NCI-H226 (cell line): ENCODE measurements around the gene ARHGAP18.

Experiments used
- DNase-seq: peaks from one replicate; pipeline ENCODE4 v3.0.0-alpha.2; 2015

The ARHGAP18 gene

GRCh38 chr6:129719692-129720091 lies 9.7 kb upstream of the ARHGAP18 start:
- no peak for DNase-seq

DNA sequence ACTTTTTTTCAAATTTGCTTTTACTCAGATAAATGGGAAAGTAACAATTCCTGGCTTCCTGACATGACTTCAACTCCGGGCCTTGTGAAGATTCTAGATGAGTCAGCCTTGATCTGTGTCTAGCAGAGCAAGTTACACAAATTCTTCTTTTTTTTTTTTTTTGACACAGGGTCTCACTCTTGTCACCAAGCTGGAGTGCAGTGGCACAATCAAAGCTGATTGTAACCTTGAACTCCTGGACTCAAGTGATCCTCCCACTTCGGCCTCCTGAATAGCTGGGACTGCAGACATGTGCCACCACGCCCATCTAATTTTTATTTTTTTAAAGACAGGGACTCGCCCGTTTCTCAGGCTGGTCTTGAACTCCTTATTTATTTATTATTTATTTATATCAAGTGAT lies 7.3 kb upstream of the ARHGAP18 start:
- DNase-seq: peak; percentile 24

GRCh38 chr6:129713806-129714333 lies 3.9 kb upstream of the ARHGAP18 start:
- DNase-seq: no peak

- DNase-seq: no peak
Observed at GRCh38 chr6:129711271-129711631, 1.3 kb upstream of the ARHGAP18 start.

DNA sequence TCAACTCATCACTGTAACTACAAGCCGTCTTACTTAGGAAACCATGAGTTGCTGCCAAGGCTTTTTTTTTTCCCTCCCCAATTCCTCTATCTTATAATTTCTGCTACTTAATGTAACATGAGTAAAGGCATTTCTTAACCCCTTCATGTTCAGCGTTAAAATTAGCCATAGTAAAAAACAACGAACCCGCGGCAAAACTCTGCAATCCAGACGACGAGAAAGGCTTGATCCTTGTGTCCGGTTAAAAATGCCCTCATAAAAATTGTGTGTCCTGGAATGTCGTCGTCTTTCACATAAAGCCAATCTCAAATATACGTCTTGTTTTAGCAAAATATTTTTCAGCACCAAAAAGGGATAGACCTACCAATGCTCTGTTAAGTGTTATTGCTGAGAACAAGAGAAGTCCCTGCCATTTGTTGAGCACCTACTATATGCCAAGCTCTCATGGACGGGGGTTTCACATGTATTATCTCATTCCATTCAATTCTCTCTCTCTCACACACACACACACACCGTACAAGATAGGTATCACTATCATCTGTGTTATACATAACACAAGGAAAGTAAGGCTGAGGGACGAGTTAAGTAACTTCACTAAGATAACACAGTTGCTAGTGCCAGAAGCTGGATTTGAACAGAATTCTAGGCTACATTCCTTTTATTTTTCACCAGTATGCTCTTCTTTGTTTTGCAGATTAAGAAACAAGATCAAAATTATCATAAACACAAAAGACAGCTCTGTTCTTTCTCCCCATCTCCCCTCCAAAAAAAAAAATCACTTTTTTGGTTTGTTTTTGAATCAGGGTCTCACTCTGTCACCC lies 683 bp upstream of the ARHGAP18 start:
- no peak for DNase-seq

GRCh38 chr6:129709196-129709768 lies 695 bp downstream of the ARHGAP18 start:
- peak; percentile 34 for DNase-seq

DNA sequence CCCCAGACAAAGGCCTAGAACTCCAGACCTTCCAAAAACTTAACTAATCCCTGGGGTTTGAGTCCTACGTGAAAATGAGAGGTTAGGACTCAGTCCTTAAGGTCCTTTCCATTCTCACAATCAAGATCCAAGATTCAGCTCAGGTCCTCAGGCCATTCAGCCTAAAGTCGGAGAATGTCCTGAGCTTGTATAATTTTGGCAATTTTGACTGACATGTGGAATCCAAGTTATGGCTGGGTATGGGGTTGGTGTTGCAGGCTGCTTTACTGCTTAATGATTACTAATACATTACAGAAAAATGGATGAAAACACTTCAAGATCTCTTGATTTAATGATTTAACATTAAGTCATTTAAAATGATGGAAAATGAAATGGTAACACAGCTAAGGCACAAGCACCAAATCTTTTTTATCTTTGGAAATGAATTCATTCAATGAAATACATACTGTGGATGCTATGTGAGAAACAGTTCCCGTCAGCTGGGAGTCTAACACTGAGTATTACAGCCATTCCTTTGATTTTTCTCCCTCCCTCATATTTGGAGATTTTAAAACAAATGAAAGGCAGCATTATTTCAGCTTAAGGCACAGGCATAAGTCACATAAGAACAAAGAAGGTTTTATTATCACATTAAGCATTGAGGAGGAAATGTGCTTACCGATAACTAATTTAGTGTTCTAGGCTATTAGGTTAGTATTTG lies 1.3 kb downstream of the ARHGAP18 start:
- DNase-seq: no peak

- DNase-seq: no peak
Observed at GRCh38 chr6:129707882-129708495, 2.0 kb downstream of the ARHGAP18 start.

- no peak for DNase-seq
Observed at GRCh38 chr6:129707028-129707427, 2.9 kb downstream of the ARHGAP18 start.

DNA sequence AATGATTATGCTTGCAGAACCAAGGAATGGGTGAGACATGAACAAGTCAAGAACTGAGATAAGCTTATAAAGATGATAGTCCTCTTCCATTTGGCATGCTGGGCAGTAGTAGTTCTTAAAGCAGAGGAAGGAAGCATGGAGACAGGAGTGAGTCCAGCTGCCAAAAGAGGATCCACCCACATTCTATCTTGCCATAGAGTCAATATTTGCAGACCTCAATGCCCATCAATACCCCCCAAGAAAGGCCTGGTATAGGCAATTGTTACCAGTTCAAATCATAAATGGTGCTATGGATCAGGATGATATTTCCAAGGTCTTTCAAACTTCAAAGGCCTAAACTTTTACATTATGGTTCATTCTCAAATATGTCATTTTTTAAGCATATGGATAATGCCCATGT lies 4.8 kb downstream of the ARHGAP18 start:
- no peak for DNase-seq

DNA sequence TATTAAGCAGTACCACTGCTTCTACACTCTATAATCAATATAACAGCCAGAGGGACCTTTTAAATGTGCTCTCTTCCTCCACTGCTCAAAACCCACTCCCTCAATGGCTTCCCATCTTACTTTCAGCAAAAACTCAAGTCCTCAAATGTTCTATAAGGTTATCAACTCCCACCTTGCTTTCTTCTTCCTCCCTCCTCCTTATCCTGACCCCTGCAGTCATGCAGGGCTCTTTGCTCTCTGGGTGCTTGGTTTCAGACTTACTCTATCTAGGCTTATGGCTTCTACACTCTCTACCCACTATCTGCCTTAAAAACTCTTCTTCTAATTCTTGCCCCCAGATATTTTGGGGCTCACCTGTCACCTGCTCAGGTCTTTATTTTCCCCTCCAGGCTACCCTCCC lies 5.3 kb downstream of the ARHGAP18 start:
- DNase-seq: no peak

DNA sequence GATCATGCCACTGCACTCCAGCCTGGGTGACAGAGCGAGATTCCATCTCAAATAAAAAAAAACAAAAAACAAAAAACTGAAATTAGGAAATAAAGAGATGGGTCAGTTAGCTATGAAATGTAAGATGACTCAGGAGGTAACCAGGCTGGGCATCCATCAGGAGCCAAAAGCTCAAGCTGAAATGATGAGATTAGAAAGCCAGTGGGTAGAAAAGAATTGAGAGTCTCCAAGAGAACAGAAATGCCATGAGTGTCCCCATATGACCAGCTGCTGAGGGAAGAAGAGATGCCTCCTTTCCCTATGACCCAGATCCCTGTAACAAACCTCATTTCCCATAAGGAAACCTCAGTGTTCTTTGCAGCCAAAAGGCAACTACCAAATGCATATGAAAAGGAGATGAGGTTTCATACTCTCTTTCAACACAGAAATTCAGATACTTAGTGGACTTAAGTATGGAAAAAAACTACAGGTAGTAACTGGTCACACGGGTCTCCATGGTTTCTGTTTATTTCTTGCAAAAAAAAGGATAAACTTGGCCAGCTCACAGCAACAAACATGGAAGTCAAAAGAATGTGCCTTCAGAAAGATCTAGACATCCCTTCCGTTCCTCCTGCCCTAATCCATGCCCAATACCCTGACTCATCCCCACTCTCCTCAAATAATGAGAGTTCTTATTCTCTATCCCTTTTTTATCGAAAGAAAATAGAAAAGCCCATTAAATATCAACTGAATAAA lies 8.1 kb downstream of the ARHGAP18 start:
- DNase-seq: peak; percentile 45

GRCh38 chr6:129700666-129701065 lies 9.3 kb downstream of the ARHGAP18 start:
- DNase-seq: no peak

DNA sequence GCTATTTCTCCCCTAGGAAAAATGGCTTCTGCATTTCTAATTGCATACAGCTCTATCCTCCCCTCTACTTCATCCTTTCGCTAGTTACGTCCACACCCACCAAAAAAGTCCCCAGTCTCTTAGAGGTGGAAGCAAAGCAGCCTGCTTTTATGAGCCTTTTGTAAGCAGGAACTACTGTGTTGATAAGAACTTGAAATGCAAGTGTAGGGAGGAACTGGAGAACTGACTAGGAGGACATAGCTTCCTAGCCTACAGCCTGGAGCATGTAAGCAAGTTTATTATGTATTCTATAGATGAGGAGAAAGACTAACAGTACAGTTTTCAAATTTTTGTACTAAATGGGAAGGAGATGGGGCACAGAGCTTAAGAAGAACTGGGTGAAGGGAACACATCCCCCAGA lies 10.3 kb downstream of the ARHGAP18 start:
- peak; percentile 35 for DNase-seq

DNA sequence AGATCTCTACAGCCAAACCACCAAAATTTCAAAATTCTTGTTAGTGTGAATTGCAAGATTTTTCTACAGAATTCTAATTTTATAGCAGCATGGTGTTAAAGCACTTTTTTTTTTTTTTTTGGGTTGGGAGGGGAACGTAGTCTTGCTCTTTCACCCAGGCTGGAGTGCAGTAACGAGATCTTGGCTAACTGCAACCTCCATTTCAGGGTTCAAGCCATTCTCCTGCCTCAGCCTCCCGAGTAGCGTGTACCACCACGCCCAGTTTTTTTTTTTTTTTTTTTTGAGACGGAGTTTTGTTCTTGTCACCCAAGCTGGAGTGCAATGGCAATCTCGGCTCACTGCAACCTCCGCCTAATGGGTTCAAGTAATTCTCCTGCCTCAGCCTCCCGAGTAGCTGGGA lies 11.5 kb downstream of the ARHGAP18 start:
- DNase-seq: no peak

GRCh38 chr6:129697788-129698187 lies 12.2 kb downstream of the ARHGAP18 start:
- DNase-seq: no peak

DNA sequence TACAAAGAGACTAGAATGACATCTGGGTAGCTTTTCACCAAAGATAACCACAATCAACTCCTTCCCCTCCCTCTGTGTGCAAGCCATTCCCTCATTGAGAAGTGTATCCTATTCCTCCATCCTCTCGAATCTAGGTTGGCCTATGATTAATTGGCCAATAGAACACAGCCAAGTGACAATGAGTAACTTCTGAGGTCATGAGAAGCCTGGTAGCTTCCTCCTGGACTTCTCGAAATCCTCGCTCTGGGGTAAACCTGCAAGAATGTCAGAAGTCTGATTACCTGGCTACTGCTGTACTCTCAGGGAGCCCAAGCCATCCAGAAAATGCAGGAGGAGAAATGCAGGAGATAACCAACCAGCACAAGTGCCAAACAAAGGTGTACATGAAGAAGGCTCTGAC lies 13.1 kb downstream of the ARHGAP18 start:
- no peak for DNase-seq

DNA sequence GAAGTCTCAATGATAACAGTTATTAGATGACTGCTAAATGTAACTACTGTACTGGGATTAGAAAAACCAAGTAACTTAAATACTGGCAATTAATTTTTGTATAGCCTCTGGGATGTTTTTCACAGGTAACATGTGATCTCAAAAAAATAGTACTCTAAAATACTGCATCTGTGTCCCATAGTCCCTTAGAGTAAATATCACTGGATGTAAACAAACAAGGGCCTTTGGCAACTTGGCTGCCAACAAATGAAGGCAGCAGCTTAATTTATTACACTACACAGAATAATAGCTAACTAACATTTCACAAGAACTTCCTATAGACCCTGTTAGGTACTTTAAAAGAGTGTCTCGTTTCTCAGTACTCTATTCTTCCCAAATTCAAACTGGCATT lies 14.0 kb downstream of the ARHGAP18 start:
- no peak for DNase-seq

DNA sequence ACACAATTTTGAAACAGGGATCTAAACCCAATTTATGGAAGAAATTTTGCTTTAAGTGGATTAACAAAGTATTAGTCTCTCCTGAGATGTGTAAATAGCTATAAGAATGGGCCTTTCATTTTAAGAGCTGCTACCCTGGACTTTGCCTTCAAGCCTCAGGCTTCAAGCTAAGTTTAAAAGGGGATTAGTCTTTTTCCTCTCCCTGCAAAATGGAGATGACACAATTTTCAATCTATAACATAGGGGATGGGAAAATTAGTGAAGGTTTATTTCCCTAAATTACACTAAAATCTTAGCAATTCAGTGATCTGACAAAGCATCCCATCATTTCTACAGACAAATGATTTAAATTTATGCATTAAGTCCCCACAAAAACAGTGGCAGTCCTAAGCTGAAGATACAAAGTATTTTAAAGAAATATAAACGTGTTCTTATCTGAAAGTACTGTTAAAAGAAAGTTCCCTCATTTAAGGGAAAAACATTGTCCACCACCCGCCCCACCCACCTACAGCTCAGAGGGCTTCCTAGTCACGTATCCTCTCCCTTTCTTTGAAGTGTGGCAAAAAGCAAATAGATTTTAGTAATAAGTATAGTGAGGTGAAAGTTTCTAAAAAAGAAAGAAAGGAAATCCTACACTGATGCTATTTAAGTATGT lies 14.5 kb downstream of the ARHGAP18 start:
- no peak for DNase-seq

GRCh38 chr6:129694036-129694435 lies 15.9 kb downstream of the ARHGAP18 start:
- no peak for DNase-seq

DNA sequence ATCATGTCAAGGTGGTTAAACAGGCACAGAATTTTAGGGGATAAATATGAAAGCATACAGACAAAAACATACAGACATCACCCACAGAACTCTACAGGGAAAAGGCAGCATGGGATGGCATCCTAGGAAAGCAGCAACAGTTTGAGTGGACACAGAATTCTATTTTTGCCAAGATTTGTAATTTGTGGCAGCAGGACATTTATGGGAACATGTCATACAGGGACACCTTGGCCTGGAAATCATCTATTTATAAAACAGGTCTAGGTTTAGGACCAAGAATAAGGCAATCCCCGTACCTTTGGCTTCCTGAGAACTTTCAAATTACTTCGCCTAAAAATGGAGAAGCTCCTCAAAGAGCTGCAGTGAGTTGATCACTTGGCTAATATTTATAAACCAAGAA lies 17.5 kb downstream of the ARHGAP18 start:
- DNase-seq: no peak

DNA sequence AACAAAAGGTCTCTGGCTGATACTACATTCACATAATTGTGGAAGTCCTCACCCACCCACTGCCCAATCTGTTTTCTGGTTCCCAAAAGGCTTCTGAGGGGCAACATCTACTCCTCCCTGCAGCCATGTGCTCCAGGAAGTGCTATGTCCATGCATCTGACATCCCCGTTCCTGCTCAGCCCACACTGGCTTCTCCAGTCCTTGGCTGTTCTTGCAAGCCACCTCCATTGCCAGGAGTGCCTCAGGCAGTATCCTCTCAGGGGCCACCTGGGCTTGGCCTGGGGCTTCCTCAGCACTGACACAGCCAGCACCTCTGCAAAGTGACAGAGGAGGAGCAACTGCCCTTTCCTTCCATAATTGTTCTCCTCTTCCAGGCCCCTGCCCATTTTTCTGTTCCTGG lies 18.3 kb downstream of the ARHGAP18 start:
- no peak for DNase-seq
